AG09309 (cell line): ENCODE data around the gene TSC1.

Experiments used
- DNase-seq: peaks from one replicate; pipeline ENCODE4 v3.0.0-alpha.2; 2010; ENCODE audit warnings: low read depth
- H3K4me3 ChIP-seq: 2 replicates; pipeline ENCODE4 v1.5.1; 2011; ENCODE audit warnings: mild to moderate bottlenecking, low read depth, low read length, moderate library complexity; ENCODE audit not compliant: control insufficient read depth
- TF ChIP-seq, protein P1 (sequence below): IDR thresholded peaks from 2 replicates; pipeline ENCODE4 v1.5.1; 2011; ENCODE audit warnings: mild to moderate bottlenecking, low read depth, low read length, inconsistent platforms; ENCODE audit not compliant: insufficient read depth, control insufficient read depth; ENCODE audit errors: missing control alignments

Gene TSC1

DNA sequence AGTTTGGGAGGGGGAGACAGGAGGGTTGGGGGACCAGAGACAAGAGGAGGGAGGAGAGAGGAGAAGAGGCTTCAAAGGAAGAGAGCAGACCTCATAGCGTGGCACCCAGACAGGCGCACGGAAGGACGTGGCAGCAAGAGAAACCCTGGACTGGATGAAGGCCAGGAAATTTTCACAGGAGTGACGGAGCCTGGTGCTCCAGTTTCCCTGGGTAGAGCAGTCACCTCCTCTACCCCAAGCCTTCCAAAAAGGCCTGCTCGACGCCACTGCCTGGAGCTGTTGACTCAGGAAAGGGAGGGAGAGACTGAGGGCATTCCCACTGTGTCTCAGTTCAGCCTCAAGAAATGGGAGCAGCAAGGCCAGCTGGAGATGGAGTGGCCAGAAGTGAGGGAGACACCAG lies 85.7 kb downstream of the TSC1 start:
- DNase-seq, result no peak
- H3K4me3 ChIP-seq, result no peak overlapping the region
- TF ChIP-seq, protein P1, sequence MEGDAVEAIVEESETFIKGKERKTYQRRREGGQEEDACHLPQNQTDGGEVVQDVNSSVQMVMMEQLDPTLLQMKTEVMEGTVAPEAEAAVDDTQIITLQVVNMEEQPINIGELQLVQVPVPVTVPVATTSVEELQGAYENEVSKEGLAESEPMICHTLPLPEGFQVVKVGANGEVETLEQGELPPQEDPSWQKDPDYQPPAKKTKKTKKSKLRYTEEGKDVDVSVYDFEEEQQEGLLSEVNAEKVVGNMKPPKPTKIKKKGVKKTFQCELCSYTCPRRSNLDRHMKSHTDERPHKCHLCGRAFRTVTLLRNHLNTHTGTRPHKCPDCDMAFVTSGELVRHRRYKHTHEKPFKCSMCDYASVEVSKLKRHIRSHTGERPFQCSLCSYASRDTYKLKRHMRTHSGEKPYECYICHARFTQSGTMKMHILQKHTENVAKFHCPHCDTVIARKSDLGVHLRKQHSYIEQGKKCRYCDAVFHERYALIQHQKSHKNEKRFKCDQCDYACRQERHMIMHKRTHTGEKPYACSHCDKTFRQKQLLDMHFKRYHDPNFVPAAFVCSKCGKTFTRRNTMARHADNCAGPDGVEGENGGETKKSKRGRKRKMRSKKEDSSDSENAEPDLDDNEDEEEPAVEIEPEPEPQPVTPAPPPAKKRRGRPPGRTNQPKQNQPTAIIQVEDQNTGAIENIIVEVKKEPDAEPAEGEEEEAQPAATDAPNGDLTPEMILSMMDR, result no peak

DNA sequence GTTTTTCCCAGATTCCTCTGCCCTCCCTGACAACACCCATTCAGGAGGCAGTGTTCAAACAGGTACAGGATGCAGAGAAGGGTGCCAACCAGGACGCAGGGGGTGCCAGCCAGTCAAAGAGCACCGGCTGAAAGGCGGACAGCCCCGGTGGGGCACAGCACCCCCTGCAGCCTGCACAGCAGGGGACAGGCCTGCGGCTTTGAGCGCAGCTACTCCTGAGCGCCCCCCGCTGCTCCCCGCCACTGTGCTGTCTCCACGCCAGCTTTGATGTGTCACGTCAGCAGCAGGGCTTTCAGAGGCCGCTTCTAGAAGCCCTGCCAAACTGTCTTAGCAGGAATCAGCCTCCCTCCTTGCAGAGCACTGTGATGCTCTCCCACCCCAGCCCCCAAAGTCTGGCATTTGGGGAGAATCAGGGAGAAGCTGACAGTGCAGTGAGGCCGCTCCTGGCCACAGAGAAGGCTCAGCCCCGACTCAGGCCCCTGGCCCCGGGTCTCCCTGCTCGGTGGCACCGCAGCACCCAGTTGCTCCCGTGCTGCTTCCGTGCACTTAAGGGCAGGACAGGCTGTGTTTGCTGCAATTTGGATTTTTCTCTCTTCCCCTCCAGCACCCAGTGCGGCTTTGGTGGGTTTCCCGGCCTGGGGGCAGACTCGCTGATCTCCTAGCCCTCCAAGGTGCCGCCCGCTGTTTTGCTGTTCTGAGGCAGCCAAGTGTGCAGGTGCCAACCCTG lies 86.6 kb downstream of the TSC1 start:
- H3K4me3 ChIP-seq, result no peak overlapping the region
- no peak for DNase-seq
- TF ChIP-seq, protein P1, result no peak

DNA sequence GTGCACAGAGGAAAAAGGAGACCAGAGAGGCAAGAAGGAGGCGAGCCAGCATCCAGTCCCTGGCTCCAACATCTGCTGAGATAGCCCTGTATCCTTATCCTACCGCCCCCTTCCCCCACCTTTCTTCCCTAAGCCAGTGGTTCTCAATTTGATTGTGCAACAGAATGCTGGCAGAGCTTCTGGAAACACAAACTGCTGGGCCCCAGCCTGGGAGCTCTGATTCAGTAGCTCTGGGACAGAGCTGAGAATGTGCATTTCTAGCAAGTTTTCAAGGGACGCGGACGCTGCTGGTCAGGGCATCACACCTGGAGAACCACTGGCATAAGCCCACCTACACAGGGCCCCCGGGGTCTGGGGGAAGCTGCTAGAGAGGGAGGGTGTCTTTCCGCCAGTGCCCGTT lies 87.4 kb downstream of the TSC1 start:
- no peak overlapping the region for H3K4me3 ChIP-seq
- TF ChIP-seq, protein P1, result no peak
- DNase-seq, result peak; percentile 49

DNA sequence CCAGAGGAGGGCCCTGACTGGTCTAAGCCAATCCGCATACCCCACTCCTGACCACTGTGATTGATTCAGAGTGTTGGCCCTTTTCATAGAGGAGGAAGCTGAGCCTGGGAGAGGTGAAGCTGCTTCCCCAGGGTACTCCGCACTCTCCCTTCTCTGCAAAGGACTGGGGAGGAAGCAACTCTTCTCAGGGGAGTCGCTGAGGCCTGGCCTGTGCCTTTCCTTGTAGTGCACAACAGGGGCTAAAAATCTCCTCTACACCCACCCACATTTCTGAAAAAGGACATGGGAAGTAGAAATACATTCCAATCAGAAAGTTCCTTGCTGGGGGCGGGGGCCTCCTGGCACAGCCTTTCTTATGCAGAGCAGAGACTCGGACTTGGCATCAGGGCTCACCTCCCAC lies 88.5 kb downstream of the TSC1 start:
- DNase-seq, result no peak
- TF ChIP-seq, protein P1, result no peak

DNA sequence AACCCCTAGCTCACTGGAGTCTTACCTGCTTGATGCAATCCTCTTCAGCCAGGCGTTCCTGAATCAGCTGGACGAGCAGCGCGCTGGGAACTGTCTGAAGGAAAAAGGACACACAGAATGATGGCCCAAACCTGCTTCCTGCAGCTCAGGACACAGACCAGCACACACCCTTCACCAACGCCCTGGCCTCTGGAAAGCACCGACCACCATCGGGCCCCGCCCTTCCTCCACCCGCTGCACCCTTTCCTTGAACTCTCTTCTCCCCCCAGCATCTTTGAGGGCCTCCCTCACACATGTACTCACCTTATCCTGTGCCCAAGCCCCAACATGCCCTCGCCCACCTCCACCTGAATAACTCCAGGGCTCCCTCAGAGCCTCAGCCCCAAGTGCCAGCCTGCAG lies 89.6 kb downstream of the TSC1 start:
- no peak overlapping the region for H3K4me3 ChIP-seq
- TF ChIP-seq, protein P1, result no peak
- DNase-seq, result no peak

More for the DNA sequence above, 88.5 kb downstream of the TSC1 start:
- H3K4me3 ChIP-seq, result no peak overlapping the region

DNA sequence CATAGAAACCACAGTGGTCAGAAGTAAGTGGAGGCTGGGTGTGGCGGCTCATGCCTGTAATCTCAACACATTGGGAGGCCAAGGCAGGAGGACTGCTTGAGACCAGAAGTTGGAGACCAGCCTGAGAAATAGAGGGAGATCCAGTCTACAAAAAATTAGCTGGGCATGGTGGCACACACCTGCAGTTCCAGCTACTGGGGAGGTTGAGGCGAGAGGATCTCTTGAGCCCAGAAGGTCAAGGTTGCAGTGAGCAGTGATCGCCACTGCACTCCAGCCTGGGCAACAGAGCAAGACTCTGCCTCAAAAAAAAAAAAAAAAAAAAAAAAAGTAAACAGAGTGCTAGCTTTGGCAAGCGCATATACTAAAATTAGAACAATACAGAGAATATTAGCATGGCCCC lies 90.9 kb downstream of the TSC1 start:
- DNase-seq, result no peak
- no peak overlapping the region for H3K4me3 ChIP-seq
- TF ChIP-seq, protein P1, result no peak
